H1 (cell line): ENCODE data around the gene CRYBG1. TPM values are rescaled to one million over a fixed set of nuclear protein-coding genes. Genes with fewer than 3 reads are reported as not detected.

ENCODE experiments used
- CTCF ChIA-PET: fragments of 300-600 bp; sonication (Branson Sonifier 250); formaldehyde crosslinking; loops from one replicate; lab custom pipeline; 2021; ENCODE audit not compliant: partially characterized antibody; lab: Charles Lee
- POLR2A ChIA-PET: fragments of 300-600 bp; sonication (Branson Sonifier 250); formaldehyde crosslinking; loops from one replicate; lab custom pipeline; 2021; ENCODE audit warnings: inconsistent platforms; ENCODE audit not compliant: partially characterized antibody; lab: Charles Lee
- DNase-seq, 2 experiments: peaks; one replicate each; pipeline versions ENCODE4 v3.0.0 to v3.0.0-alpha.2; 2010 to 2022; ENCODE audit warnings: low spot score in 2 of 2, low read depth in 1 of 2, mixed read lengths in 1 of 2
- FAIRE-seq: peaks from 2 replicates; lab custom pipeline; 2011; peaks lifted over from hg19 to GRCh38; lab: Jason Lieb, UNC
- H2AFZ ChIP-seq: 2 replicates; pipeline ENCODE4 v1.8.1; 2012; ENCODE audit warnings: low read length, inconsistent platforms
- H2AK5ac ChIP-seq: 2 replicates; pipeline ENCODE4 v1.6.1; 2013; ENCODE audit warnings: low read depth, low read length
- H2BK120ac ChIP-seq: replicated peaks from 2 replicates; pipeline ENCODE3; 2013; ENCODE audit warnings: low read depth, low read length, inconsistent platforms
- H2BK12ac ChIP-seq: 2 replicates; pipeline ENCODE4 v1.6.1; 2013; ENCODE audit warnings: low read depth, low read length
- H2BK15ac ChIP-seq: 2 replicates; pipeline ENCODE4 v1.6.1; 2013; ENCODE audit warnings: low read length
- H2BK20ac ChIP-seq: 2 replicates; pipeline ENCODE4 v1.6.1; 2013; ENCODE audit warnings: low read length
- H2BK5ac ChIP-seq: 2 replicates; pipeline ENCODE4 v1.6.1; 2013; ENCODE audit warnings: low read depth, low read length
- H3K14ac ChIP-seq: 2 replicates; pipeline ENCODE4 v1.6.1; 2013; ENCODE audit warnings: inconsistent platforms; ENCODE audit not compliant: insufficient read length
- H3K18ac ChIP-seq: 2 replicates; pipeline ENCODE4 v1.6.1; 2013; ENCODE audit warnings: low read length; ENCODE audit errors: extremely low read depth
- H3K23ac ChIP-seq: 2 replicates; pipeline ENCODE4 v1.6.1; 2013; ENCODE audit warnings: inconsistent platforms; ENCODE audit not compliant: insufficient read length
- H3K23me2 ChIP-seq: 2 replicates; pipeline ENCODE4 v1.6.1; 2013; ENCODE audit warnings: low read depth, low read length
- H3K27ac ChIP-seq: 2 replicates; pipeline ENCODE4 v1.6.1; 2011; ENCODE audit warnings: low read depth, low read length, inconsistent platforms
- H3K27me3 ChIP-seq, 4 experiments: replicated peaks in 1 of 4; 1 replicate in 1 of 4; 2 replicates in 3 of 4; pipeline versions ENCODE4 v1.6.1 to v1.8.1; 2011 to 2013; ENCODE audit warnings: low read length in 3 of 4, mild to moderate bottlenecking in 3 of 4, inconsistent platforms in 2 of 4, mixed read lengths in 2 of 4, moderate library complexity in 1 of 4; ENCODE audit not compliant: control insufficient read depth in 3 of 4, insufficient read depth in 3 of 4; ENCODE audit errors: extremely low read depth in 1 of 4
- H3K36me3 ChIP-seq, 4 experiments: 2 replicates each; pipeline versions ENCODE4 v1.6.1 to v1.8.1; 2011 to 2013; ENCODE audit warnings: mild to moderate bottlenecking in 4 of 4, low read length in 3 of 4, moderate library complexity in 2 of 4, control low read depth in 1 of 4, inconsistent platforms in 1 of 4; ENCODE audit not compliant: insufficient read depth in 4 of 4, control insufficient read depth in 2 of 4
- H3K4ac ChIP-seq: replicated peaks from 2 replicates; pipeline ENCODE3; 2013; ENCODE audit warnings: low read length, low read depth, mixed read lengths, inconsistent platforms; ENCODE audit not compliant: insufficient read length
- H3K4me1 ChIP-seq, 4 experiments: replicated peaks in 1 of 4; 1 replicate in 1 of 4; 2 replicates in 3 of 4; pipeline versions ENCODE4 v1.6.1 to v1.8.1; 2011 to 2013; ENCODE audit warnings: low read length in 3 of 4, inconsistent platforms in 2 of 4, mixed read lengths in 1 of 4; ENCODE audit not compliant: insufficient read depth in 4 of 4, control insufficient read depth in 3 of 4
- H3K4me2 ChIP-seq, 2 experiments: 2 replicates each; pipeline versions ENCODE4 v1.6.1 to v1.8.1; 2011 to 2013; ENCODE audit warnings: low read depth in 2 of 2, low read length in 2 of 2, control low read depth in 1 of 2, inconsistent platforms in 1 of 2, mild to moderate bottlenecking in 1 of 2; ENCODE audit not compliant: insufficient read depth in 1 of 2
- H3K4me3 ChIP-seq, 4 experiments: fragments of 200-600, 300-600 bp in 1 of 4; sonication (generic), shearing (Covaris generic), sonication (Bioruptor Twin) in 1 of 4; 2 replicates each; pipeline versions ENCODE4 v1.5.1 to v1.8.1; 2011 to 2016; ENCODE audit warnings: low read length in 4 of 4, low read depth in 3 of 4, control low read depth in 2 of 4, inconsistent platforms in 2 of 4, mild to moderate bottlenecking in 2 of 4, mixed read lengths in 1 of 4, moderate library complexity in 1 of 4; ENCODE audit not compliant: insufficient read depth in 2 of 4; ENCODE audit errors: extremely low read depth in 1 of 4
- H3K56ac ChIP-seq: replicated peaks from 2 replicates; pipeline ENCODE3; 2013; ENCODE audit warnings: low read depth, mild to moderate bottlenecking, mixed read lengths, low read length, inconsistent platforms; ENCODE audit not compliant: insufficient read length
- H3K79me1 ChIP-seq: 2 replicates; pipeline ENCODE4 v1.6.1; 2013; ENCODE audit warnings: low read depth, low read length, control low read depth
- H3K79me2 ChIP-seq, 2 experiments: 2 replicates each; pipeline versions ENCODE4 v1.6.1 to v1.8.1; 2012 to 2013; ENCODE audit warnings: low read length in 2 of 2, mild to moderate bottlenecking in 2 of 2, inconsistent platforms in 1 of 2; ENCODE audit not compliant: insufficient read depth in 2 of 2, control insufficient read depth in 1 of 2
- H3K9ac ChIP-seq, 4 experiments: replicated peaks in 1 of 4; 1 replicate in 1 of 4; 2 replicates in 3 of 4; pipeline versions ENCODE4 v1.6.1 to v1.8.1; 2011 to 2013; ENCODE audit warnings: low read depth in 3 of 4, low read length in 3 of 4, control low read depth in 2 of 4, mild to moderate bottlenecking in 2 of 4, moderate library complexity in 2 of 4, inconsistent platforms in 1 of 4; ENCODE audit errors: extremely low read depth in 1 of 4
- H3K9me3 ChIP-seq, 2 experiments: 2 replicates each; pipeline versions ENCODE4 v1.6.1 to v1.8.1; 2012 to 2013; ENCODE audit warnings: mild to moderate bottlenecking in 2 of 2, moderate library complexity in 2 of 2, control low read depth in 1 of 2, inconsistent platforms in 1 of 2, low read depth in 1 of 2, low read length in 1 of 2, mixed read lengths in 1 of 2; ENCODE audit not compliant: insufficient read depth in 2 of 2
- H4K20me1 ChIP-seq, 2 experiments: replicated peaks in 1 of 2; 2 replicates each; pipeline versions ENCODE3 to v1.8.1; 2011 to 2013; ENCODE audit warnings: inconsistent platforms in 2 of 2, low read length in 2 of 2, mild to moderate bottlenecking in 1 of 2; ENCODE audit not compliant: insufficient read depth in 2 of 2, control insufficient read depth in 1 of 2
- H4K5ac ChIP-seq: 2 replicates; pipeline ENCODE4 v1.6.1; 2013; ENCODE audit warnings: low read length, low read depth, mixed read lengths, inconsistent platforms; ENCODE audit not compliant: insufficient read length
- H4K8ac ChIP-seq: 2 replicates; pipeline ENCODE4 v1.8.0; 2013; ENCODE audit warnings: mild to moderate bottlenecking, moderate library complexity, low read length, inconsistent platforms; ENCODE audit not compliant: insufficient read depth; ENCODE audit errors: extremely low read depth
- H4K91ac ChIP-seq: replicated peaks from 2 replicates; pipeline ENCODE3; 2013; ENCODE audit warnings: low read length, mixed read lengths, inconsistent platforms; ENCODE audit not compliant: insufficient read length
- ATF3 ChIP-seq: IDR thresholded peaks from 2 replicates; pipeline ENCODE4 v1.6.1; 2011; ENCODE audit warnings: low read depth, mild to moderate bottlenecking, low read length; ENCODE audit not compliant: insufficient read depth
- E2F6 ChIP-seq: IDR thresholded peaks from 2 replicates; pipeline ENCODE4 v1.6.1; 2012; ENCODE audit warnings: inconsistent platforms
- KDM5A ChIP-seq: fragments of 200-600 bp; IDR thresholded peaks from 2 replicates; pipeline ENCODE4 v1.7.1; 2012; ENCODE audit warnings: mild to moderate bottlenecking, low read length, inconsistent platforms, mixed read lengths
- MAFK ChIP-seq: IDR thresholded peaks from 2 replicates; pipeline ENCODE4 v1.6.1; 2012; ENCODE audit warnings: low read depth, mild to moderate bottlenecking, improper control_type of control experiment, low read length
- MAX ChIP-seq: IDR thresholded peaks from 2 replicates; pipeline ENCODE4 v1.6.1; 2012; ENCODE audit warnings: inconsistent platforms
- NANOG ChIP-seq: IDR thresholded peaks from 2 replicates; pipeline ENCODE4 v1.6.1; 2011; ENCODE audit warnings: low read length, low read depth, mild to moderate bottlenecking, inconsistent platforms; ENCODE audit not compliant: insufficient read depth, poor library complexity, severe bottlenecking
- POLR2A ChIP-seq, 2 experiments: IDR thresholded peaks; 1 replicate in 1 of 2; 2 replicates in 1 of 2; pipeline ENCODE4 v1.6.1; 2011; ENCODE audit warnings: low read depth in 2 of 2, low read length in 2 of 2, mild to moderate bottlenecking in 2 of 2; ENCODE audit errors: control extremely low read depth in 1 of 2
- SIX5 ChIP-seq: IDR thresholded peaks from 2 replicates; pipeline ENCODE4 v1.6.1; 2011; ENCODE audit warnings: mild to moderate bottlenecking, low read depth, low read length
- TCF12 ChIP-seq: IDR thresholded peaks from 2 replicates; pipeline ENCODE4 v1.6.1; 2011; ENCODE audit warnings: low read depth, mild to moderate bottlenecking, low read length
- ZNF274 ChIP-seq: IDR thresholded peaks from 2 replicates; pipeline ENCODE4 v1.7.0; 2012; ENCODE audit warnings: low read length, borderline replicate concordance; ENCODE audit errors: extremely low read depth
- WGBS, 2 experiments: shearing (Covaris generic) in 1 of 2; methylation state at CpG; one replicate each; pipeline versions ENCODE4 v1.1.6 to v1.1.7; 2013 to 2015; ENCODE audit warnings: low lambda C conversion rate in 2 of 2, mixed read lengths in 2 of 2, inconsistent platforms in 1 of 2, low coverage in 1 of 2, missing lambda C conversion rate in 1 of 2; ENCODE audit not compliant: insufficient replicate concordance in 2 of 2, insufficient coverage in 1 of 2, insufficient read length in 1 of 2; ENCODE audit errors: extremely low coverage in 1 of 2, missing lambda C conversion rate in 1 of 2; 5-methylcytosine and 5-hydroxymethylcytosine counted together
- polyA plus RNA-seq, 7 experiments: library from polyadenylated mRNA; depleted of rRNA in 3 of 7; stranded (reverse) in 5 of 7; unstranded in 2 of 7; fragments of >200 nt in 5 of 7; fragments of 200-250 nt in 2 of 7; gene quantifications; 1 replicate in 5 of 7; 2 replicates in 1 of 7; 4 replicates in 1 of 7; pipeline versions ENCODE4 v1.2.1 to v1.2.3, GENCODE V29; 2011 to 2013; ENCODE audit warnings: missing spikeins in 2 of 7, mixed read lengths in 2 of 7
- total RNA-seq: library from RNA; stranded (reverse); fragmentation: NEBNext Ultra II Directional; extraction: Animal tissue kit (Norgen Biotek cat#: 25700); gene quantifications from 2 replicates; pipeline ENCODE4 v1.2.1, GENCODE V29; 2021

Gene CRYBG1
- total and polyA plus RNA-seq, 2 of the 8 experiments (the other 6 are each of a cell fraction or from before 2014, with no cell fraction given): 2.2 to 11.6 TPM

- Histone ChIP-seq H4K20me1 (no peaks in the 10 kb centered on the region), H2BK5ac (no peak overlapping the region), H3K9me3 (no peaks in the 10 kb centered on the region), H2AFZ (no peak overlapping the region), H3K4ac (no peak overlapping the region), H4K8ac (no peak overlapping the region), H3K27ac (no peak overlapping the region), H2BK15ac (no peak overlapping the region), H2AK5ac (no peak overlapping the region), H3K18ac (no peak overlapping the region), H3K36me3 (no peaks in the 10 kb centered on the region), H3K9ac (peak overlapping the region in 1 of 4 experiments; percentile 27; a peak in 1 of 7 replicates), H3K14ac (no peak overlapping the region), H3K4me1 (peaks cover 0 to 4% (median 0%) of the 10 kb centered on the region in 4 experiments; a peak in 1 of 7 replicates), H2BK20ac (no peak overlapping the region), H2BK120ac (no peak overlapping the region), H3K4me3 (no peak overlapping the region), H2BK12ac (no peak overlapping the region), H3K79me2 (no peaks in the 10 kb centered on the region), H3K4me2 (no peak overlapping the region), H3K27me3 (no peaks in the 10 kb centered on the region), H3K23ac (no peak overlapping the region), H4K5ac (no peak overlapping the region), H3K56ac (no peak overlapping the region), H3K79me1 (no peaks in the 10 kb centered on the region), H3K23me2 (no peaks in the 10 kb centered on the region), H4K91ac (no peak overlapping the region)
- 83% methylated on average over 9 of the region's 9 CpGs; no CpG with 5 or more reads in 1 of the 2 experiments for WGBS, 2 experiments
- ChIA-PET CTCF (interaction anchor here (0.9 to 1.9 kb wide), 4 partner anchors 14 to 179 kb away, joined by 3 to 6 read pairs (median 4); partner anchors contain the start of gene CRYBG1), POLR2A (no interaction called here)
- FAIRE-seq: no peak
- no peak for TF ChIP-seq MAFK
- TF ChIP-seq ZNF274: no peak
- TF ChIP-seq NANOG: no peak
- TF ChIP-seq E2F6: no peak
- no peak for TF ChIP-seq POLR2A (IDR thresholded peaks at IDR 0.05; ENCODE audit: control extremely low read depth in 1 of 2, low read depth in 2 of 2, low read length in 2 of 2)
- TF ChIP-seq SIX5: no peak
- TF ChIP-seq MAX: no peak
- TF ChIP-seq ATF3: no peak
- no peak for TF ChIP-seq KDM5A
- TF ChIP-seq TCF12: no peak
- no peak for DNase-seq
Measured at GRCh38 chr6:106539936-106540335, 179.4 kb downstream of the CRYBG1 start.
